HL-60 (cell line): Measurements from ENCODE around the gene FDPS.

Experiments
- DNase-seq, 2 experiments: peaks; one replicate each; pipeline ENCODE4 v3.0.0-alpha.2; 2010 to 2020; ENCODE audit warnings: low read depth in 1 of 2, low spot score in 1 of 2
- H3K27ac ChIP-seq: fragments of 250-450 bp; sonication (Bioruptor Pico); replicated peaks from 2 replicates; pipeline ENCODE4 v1.5.1; 2020; ENCODE audit warnings: mild to moderate bottlenecking, moderate library complexity
- H3K27me3 ChIP-seq: fragments of 250-450 bp; sonication (Bioruptor Pico); 2 replicates; pipeline ENCODE4 v1.5.1; 2021; ENCODE audit warnings: mild to moderate bottlenecking, moderate library complexity; ENCODE audit not compliant: insufficient read depth, poor library complexity, severe bottlenecking
- H3K4me3 ChIP-seq: replicated peaks from 2 replicates; pipeline ENCODE4 v1.5.1; 2011; ENCODE audit warnings: mild to moderate bottlenecking, control low read depth, low read length; ENCODE audit not compliant: insufficient read depth
- CTCF ChIP-seq: IDR thresholded peaks from one replicate; pipeline ENCODE4 v1.5.1; 2011; ENCODE audit warnings: low read length, control low read depth, inconsistent platforms; ENCODE audit not compliant: insufficient read depth
- GABPA ChIP-seq: IDR thresholded peaks from 2 replicates; pipeline ENCODE4 v1.6.1; 2012; ENCODE audit warnings: low read depth
- POLR2AphosphoS5 ChIP-seq: IDR thresholded peaks from 2 replicates; pipeline ENCODE4 v1.6.1; 2012; ENCODE audit warnings: low read depth
- SPI1 ChIP-seq: IDR thresholded peaks from 2 replicates; pipeline ENCODE4 v1.6.1; 2012; ENCODE audit warnings: low read depth, mild to moderate bottlenecking, borderline replicate concordance
- TF ChIP-seq, protein P1 (sequence below): IDR thresholded peaks from 2 replicates; pipeline ENCODE4 v1.6.1; 2012; ENCODE audit warnings: low read depth; ENCODE audit not compliant: insufficient replicate concordance

Gene FDPS

GRCh38 chr1:155272466-155273342, 36.0 kb upstream of the FDPS start:
- peak in 1 of 2 experiments; percentile 61 for DNase-seq
- TF ChIP-seq POLR2AphosphoS5 (no peak; the same call in 1 of the 2 replicates), GABPA (no peak), CTCF (no peak), SPI1 (no peak)
- TF ChIP-seq, protein P1, sequence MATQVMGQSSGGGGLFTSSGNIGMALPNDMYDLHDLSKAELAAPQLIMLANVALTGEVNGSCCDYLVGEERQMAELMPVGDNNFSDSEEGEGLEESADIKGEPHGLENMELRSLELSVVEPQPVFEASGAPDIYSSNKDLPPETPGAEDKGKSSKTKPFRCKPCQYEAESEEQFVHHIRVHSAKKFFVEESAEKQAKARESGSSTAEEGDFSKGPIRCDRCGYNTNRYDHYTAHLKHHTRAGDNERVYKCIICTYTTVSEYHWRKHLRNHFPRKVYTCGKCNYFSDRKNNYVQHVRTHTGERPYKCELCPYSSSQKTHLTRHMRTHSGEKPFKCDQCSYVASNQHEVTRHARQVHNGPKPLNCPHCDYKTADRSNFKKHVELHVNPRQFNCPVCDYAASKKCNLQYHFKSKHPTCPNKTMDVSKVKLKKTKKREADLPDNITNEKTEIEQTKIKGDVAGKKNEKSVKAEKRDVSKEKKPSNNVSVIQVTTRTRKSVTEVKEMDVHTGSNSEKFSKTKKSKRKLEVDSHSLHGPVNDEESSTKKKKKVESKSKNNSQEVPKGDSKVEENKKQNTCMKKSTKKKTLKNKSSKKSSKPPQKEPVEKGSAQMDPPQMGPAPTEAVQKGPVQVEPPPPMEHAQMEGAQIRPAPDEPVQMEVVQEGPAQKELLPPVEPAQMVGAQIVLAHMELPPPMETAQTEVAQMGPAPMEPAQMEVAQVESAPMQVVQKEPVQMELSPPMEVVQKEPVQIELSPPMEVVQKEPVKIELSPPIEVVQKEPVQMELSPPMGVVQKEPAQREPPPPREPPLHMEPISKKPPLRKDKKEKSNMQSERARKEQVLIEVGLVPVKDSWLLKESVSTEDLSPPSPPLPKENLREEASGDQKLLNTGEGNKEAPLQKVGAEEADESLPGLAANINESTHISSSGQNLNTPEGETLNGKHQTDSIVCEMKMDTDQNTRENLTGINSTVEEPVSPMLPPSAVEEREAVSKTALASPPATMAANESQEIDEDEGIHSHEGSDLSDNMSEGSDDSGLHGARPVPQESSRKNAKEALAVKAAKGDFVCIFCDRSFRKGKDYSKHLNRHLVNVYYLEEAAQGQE = no peak
- peak overlapping the region; percentile 84 for H3K27ac ChIP-seq

DNA sequence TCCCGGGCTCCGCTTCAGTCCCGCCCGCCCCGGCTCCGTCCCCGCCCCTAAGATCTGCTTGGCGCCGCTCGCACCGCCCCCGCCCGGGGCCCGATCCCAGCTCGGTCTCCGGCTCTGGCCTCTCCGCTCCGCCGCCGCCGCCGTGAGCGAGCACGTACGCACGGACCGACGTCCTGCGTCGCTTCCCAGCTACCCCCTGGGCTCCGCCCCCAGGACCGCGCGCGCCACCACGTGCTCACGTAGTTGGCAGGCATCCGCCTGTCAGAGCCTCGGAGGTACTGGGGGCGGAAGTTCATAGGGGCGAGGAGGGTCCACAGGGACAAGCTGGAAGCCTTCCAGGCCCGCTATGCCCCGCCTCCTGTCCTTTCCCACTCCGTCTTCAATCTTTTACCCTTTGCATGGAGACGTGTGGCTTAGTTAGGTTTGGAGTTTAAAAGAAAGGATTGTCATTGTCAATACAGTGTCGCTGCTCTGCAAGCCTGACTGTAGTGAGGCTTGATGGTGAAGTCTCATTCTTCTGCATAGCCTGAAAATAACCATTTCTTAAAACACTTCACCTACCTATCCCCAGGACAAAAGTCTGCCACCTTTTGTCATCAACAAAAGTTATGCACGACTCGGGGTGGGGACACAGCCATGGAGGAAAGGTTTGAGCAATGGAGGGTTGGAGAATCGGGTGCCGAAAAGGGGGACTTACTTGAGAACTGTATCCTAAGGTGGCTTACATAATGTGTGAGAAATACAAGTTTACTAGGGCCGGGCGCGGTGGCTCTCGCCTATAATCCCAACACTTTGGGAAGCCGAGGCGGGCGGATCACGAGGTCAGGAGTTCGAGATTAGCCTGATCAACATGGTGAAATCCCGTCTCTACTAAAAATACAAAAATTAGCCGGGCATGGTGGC, 35.1 kb upstream of the FDPS start, which contains the start of gene CLK2:
CLK2 (minus strand) TSS at position 162 of the 903 bp plus-strand sequence. CDS start 2,527 bp downstream, outside the sequence.
- Histone ChIP-seq H3K27me3 (no peaks in the 10 kb centered on the region), H3K4me3 (peak within 1 kb of the TSS; percentile 92), H3K27ac (peak within 1 kb of the TSS; percentile 84)
- peak; percentile 98 for DNase-seq
- peak; percentile 80 for TF ChIP-seq POLR2AphosphoS5
- no peak for TF ChIP-seq GABPA
- TF ChIP-seq SPI1 = peak; percentile 54; the same call in 1 of the 2 replicates

More at GRCh38 chr1:155272466-155273342, 36.0 kb upstream of the FDPS start:
- Histone ChIP-seq H3K27me3 (no peaks in the 10 kb centered on the region), H3K4me3 (peak overlapping the region; percentile 92)

DNA sequence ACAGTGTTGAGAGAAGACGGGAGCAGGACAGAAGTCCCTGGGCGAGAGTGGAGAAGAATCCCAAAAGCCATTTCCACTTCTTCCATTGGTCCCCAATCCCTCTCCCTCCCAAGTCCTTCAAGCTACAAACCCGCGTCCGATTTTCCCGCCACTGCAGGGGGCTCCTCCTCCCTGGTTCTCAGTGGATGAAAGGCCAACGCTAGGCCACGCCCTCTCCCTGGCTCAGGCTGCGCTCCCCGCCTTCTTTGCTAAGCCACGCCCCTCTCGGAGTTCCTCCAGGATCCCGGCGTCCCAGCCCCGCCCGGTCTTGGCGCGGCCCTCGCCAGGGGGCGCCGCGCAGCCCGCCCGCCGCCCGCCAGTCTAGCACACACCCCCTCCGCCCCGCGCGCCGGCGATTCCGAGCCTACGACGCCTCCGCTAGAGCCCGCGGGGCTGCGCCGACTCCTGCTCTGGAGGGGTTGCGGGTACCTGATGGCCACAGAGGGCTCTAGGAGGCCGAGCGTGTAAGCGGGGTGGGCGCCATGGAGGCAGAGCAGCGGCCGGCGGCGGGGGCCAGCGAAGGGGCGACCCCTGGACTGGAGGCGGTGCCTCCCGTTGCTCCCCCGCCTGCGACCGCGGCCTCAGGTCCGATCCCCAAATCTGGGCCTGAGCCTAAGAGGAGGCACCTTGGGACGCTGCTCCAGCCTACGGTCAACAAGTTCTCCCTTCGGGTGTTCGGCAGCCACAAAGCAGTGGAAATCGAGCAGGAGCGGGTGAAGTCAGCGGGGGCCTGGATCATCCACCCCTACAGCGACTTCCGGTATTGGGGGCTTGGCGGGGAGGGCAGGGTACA, 31.4 kb upstream of the FDPS start, which contains the start of gene HCN3:
HCN3 (plus strand) TSS at position 394 of the 832 bp plus-strand sequence; CDS start at position 522, 128 bp downstream.
- H3K27me3 ChIP-seq = no peaks in the 10 kb centered on the region
- TF ChIP-seq POLR2AphosphoS5 (no peak), GABPA (no peak), CTCF (no peak), SPI1 (no peak; the same call in 1 of the 2 replicates)
- TF ChIP-seq, protein P1 = peak; percentile 42
- no peak within 1 kb of the TSS; the same call in 1 of the 2 replicates for H3K27ac ChIP-seq
- H3K4me3 ChIP-seq = peak within 1 kb of the TSS; percentile 67
- peak; percentile 93 to 98 for DNase-seq
